Choroid plexus epithelial cell (primary cell): ENCODE data around the gene FAM72C.
"Not testable (repeated sequence)": the region's sequence is repeated elsewhere in the genome, so short reads cannot be mapped to it uniquely, and the experiment has no call there.

ENCODE experiments used
- DNase-seq: peaks from one replicate; pipeline ENCODE4 v3.0.0-alpha.2; 2010; ENCODE audit warnings: low read depth
- H3K4me3 ChIP-seq: 2 replicates; pipeline ENCODE4 v1.5.1; 2011; ENCODE audit warnings: low read depth, mild to moderate bottlenecking, control low read depth, low read length, moderate library complexity
- TF ChIP-seq, protein P1 (sequence below): conservative IDR thresholded peaks from 2 replicates; pipeline ENCODE4 v1.5.1; 2011; ENCODE audit warnings: low read depth, mild to moderate bottlenecking, control low read depth, inconsistent platforms, low read length, moderate library complexity

Gene FAM72C

DNA sequence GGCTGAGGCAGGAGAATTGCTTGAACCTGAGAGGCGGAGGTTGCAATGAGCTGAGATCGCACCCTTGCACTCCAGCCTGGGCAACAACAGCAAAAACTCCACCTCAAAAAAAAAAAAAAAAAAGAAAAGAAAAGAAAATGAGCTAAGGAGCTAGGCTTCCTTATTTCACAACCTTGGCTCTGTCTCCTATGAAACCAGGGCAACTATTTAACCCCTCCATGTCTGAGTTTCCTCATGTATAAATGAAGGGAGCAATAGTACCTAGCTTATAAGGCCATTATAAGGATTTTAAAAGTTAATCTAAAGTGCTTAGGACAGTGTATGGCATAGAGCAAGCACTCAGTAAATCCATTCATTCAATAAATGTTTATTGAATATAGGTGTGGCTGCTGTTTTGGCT, 32.9 kb downstream of the FAM72C start:
- DNase-seq, H3K4me3 ChIP-seq: not testable (repeated sequence)

DNA sequence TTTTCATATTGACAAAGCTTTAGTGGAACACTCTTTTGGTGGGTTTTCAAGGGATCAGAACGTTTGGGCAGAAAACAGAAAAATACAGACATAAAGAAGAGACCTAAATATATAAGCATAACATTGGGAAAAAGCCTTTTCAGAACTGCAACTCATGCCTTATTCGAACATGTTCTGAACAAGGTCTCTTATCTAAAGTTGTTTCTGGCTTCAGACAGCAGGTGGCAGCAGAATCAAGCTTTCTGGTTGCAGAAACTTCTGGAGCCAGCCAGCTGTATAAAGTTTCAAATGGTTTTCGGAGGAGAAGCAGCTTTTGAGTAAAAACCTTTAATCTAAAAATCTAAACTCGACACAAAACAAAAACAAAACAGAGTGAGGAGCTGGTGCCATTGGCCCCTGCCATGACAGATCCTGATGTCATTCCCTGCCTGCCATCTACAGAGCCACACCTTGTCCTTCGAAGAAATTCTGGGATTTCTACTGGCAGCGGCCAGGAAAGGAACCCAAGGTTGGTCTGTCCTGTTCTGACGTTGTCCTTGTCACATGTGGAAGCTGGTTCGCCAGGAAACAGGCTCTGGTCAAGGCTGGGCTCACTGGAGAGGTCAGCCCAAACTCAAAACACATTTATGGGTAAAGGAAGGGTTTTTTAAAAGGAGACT, 35.2 kb downstream of the FAM72C start:
- H3K4me3 ChIP-seq = not testable (repeated sequence)
- DNase-seq = peak; percentile 68
- TF ChIP-seq, protein P1, sequence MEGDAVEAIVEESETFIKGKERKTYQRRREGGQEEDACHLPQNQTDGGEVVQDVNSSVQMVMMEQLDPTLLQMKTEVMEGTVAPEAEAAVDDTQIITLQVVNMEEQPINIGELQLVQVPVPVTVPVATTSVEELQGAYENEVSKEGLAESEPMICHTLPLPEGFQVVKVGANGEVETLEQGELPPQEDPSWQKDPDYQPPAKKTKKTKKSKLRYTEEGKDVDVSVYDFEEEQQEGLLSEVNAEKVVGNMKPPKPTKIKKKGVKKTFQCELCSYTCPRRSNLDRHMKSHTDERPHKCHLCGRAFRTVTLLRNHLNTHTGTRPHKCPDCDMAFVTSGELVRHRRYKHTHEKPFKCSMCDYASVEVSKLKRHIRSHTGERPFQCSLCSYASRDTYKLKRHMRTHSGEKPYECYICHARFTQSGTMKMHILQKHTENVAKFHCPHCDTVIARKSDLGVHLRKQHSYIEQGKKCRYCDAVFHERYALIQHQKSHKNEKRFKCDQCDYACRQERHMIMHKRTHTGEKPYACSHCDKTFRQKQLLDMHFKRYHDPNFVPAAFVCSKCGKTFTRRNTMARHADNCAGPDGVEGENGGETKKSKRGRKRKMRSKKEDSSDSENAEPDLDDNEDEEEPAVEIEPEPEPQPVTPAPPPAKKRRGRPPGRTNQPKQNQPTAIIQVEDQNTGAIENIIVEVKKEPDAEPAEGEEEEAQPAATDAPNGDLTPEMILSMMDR = peak; percentile 39

DNA sequence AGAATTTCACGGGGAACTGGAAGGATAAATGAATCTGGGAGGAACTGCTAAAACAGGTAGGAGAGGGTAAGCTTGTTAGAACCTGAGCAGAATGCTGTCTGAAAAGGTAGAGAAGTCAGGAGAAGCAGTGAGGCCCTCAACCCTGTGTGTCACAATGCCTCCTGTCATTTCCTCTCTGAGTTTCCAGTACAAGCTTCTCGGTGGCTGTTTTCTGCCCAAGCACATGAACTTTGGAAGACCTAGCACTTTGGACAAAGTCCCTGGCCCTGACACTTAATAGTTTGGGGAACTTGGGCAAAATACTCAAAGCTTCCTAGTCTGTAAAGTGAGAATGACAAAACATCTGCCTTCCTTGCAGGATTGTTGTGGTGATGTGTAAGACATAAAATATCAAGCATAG, 52.7 kb downstream of the FAM72C start:
- not testable (repeated sequence) for H3K4me3 ChIP-seq, DNase-seq

DNA sequence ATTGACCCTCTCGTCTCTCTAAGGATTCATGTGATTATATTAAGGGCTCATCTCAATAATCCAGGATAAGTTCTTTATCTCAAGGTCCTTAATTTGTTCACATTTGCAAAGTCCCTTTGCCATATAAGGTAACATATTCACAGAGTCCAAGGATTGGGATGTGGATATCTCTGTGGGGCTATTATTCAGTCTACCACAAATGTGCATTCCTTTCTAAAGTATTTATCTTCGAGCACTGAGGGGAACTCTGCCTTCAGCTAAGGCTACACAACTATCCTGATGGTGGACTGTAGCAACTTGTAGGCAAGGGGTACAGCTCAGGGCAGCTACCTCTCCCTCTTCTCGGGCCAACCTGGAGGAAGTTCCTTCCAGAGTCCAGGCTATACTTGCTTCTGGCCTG, 53.2 kb downstream of the FAM72C start:
- not testable (repeated sequence) for H3K4me3 ChIP-seq, DNase-seq

DNA sequence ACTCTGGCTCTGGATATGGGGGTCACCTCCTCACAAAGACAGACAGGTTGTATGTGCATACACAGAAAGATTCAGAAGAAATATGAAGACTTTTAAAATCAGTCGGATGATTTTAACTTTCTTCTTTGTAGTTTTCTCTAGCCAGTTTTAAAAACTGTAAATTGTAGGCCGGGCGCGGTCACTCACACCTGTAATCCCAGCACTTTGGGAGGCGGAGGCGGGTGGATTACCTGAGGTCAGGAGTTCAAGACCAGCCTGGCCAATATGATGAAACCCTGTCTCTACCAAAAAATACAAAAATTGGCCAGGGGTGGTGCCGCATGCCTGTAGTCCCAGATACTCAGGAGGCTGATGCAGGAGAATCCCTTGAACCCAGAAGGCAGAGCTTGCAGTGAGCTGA, 58.1 kb downstream of the FAM72C start:
- DNase-seq, H3K4me3 ChIP-seq: not testable (repeated sequence)
